HG02588 (cell line): ENCODE data around the gene MAN1A1.

Experiments
- ATAC-seq: cut with Tn5 transposase; IDR thresholded peaks from one replicate; pipeline ENCODE4 v1.9.1; 2021; ENCODE audit warnings: mild to moderate bottlenecking, moderate library complexity; ENCODE audit not compliant: unreplicated experiment

MAN1A1 gene

DNA sequence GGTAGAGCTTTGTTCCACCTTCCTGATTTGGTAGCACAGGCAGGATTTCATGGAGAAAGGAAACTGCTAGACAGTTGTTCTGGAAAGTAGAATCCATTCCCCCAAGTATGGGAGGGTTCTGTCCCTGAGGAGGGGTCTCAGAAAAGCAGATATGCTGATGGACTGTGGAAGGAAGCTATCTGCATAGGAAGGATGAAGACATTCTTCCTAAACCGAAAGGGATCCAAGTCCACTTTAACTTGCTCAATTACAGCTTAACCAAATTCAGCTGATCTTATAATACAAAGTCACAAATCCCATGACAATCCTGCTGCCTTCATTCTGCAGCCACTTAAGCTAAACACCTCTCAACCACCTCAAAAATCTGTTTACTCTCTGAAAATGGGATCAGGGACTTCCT, 2.6 kb downstream of the MAN1A1 start:
- ATAC-seq = no peak

DNA sequence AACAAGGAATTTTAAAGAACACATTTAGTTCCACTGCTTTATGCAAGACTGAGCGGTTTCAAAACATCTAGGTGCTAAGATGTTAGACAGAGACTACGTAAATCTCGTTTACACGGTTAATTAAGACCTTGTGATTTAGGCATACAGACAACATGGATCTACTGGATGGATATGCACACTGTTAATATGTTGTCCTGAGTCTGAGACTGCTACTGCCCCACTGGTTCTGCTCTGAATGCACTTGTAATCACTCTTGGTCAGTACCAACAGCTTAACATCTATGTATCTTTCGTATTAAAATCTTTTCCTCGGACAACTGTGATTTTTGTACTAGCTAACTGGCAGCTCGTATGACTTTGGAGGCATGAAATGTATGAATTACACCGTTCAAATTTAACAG, 3.1 kb downstream of the MAN1A1 start:
- no peak for ATAC-seq

DNA sequence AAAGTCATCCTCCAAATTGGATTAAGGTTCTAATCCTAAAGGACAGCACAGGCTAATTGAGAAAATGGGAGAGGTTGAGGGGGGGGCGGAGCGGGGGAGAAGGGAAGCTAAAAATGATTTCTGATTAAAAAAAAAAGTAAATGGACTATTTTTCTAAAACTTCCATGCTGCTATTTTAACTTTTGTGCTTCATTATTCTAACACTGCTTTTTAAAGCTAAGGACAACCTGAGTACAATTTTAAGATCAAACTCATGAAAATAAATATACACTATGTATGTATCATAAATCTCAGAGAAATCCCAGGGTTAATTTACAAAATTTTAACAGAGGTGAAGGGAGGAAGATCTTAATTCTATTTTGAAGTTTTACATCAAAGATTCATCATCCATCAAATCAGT, 4.4 kb downstream of the MAN1A1 start:
- no peak for ATAC-seq

DNA sequence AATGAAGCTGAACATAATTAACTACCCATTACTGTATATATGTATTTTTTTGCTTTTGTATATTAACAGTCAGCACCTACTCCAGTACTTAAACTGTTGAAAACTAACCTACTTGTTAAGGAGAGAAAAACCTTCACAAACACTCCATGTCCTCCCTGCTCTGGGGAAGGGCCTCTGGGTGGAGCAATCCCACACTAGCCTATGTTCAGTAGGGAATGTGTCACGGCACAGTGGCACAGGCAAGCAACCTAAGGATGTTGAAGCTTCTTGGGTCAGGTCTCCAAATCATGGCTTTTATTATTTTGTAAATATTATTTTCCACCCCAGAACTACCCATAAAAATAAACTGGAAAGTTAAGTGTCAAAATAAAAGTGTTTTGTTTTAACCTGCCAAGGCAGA, 5.3 kb downstream of the MAN1A1 start:
- no peak for ATAC-seq

DNA sequence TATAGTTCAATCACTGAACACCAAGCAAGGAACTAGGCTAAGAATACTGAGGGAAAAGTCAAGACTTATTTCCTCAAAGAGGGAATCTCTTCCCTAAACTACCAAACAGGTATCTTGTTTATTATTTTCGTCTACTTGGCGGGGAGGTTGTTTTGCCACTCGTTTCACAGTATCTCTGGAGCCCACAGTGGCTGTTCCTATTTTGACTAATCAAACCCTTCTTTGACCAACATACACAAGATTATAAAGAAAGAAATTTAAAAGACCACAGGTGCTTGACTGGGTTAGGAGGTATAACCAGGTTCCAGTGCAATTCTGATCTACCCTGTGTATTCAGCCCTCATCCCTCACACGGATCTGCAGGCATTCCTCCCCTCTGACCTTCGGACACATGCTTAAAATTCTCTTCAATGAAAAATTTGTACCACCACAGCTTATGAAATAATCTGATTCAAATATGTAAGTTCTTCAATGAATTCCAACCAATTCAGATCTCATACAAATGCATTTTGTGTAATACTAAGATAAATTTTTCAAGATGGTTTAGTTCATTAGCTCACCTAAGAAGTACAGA, 5.9 kb downstream of the MAN1A1 start:
- no peak for ATAC-seq

DNA sequence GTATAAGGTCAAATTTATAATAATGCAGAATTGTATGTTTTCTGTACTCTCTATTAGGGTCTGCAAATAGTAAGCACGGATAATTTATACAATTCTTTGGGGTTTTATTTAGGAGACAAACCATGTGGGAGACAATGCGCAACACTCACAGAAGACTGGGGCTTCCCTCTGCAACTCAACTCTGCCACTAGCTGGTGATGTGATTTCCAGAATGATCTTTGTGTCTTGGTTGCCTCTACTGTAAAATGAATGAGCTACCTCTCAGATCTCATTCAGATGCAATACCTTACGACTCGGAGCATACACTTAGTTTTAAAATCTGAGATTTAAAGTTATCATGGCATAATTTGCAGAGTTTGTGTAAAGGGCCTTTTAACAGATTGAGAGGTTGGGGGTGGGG, 6.4 kb downstream of the MAN1A1 start:
- no peak for ATAC-seq

DNA sequence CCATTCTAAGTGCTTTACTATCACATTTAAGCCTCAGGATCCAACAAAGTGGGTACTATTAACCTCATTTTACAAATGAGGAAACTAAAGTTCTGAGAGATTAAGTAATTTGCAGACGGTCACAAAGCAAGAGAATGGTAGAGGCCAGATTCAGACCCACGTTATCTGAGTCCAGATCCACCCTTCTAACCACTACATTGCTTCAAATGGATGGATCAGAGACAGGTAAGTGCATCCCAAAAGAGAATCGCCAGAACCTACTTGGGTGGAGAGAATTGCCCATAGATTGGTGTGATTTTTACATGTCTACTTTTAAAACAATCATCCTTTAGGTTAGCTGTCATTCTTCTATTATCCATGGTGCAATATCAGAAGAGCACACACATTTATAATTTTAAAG, 7.1 kb downstream of the MAN1A1 start:
- no peak for ATAC-seq

DNA sequence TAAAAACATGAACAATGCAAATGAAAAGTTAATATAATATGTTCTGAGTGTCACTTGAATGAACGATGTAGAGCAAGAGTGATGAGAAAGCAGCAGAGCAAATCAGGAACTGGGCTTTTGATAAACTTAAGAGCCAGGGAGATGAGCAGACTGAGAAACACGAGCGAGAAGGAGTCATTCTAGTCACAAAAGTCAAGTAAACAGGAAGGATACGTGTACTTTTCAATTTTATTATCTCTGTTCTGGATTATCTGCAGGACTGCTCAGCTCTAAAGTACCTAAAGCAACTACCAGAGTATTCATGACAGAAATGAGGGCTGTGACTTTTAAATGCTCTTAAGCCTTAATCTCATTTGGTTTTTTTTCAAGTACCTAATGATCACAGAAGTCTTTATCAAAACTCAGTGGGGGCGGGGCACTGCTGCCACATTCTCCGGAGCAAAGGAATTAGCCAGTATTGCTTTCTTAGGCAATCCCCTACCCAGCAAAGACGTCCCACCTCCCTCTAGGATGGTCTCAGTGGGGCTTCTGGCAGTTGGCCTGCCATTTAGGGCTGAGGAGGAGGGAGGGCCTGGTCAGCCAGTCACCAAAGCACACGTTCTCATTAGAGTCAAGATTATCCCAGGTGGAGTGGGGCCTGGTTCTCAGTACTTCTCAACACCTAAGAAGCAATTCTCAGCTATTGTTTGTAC, 8.6 kb downstream of the MAN1A1 start:
- ATAC-seq = no peak

DNA sequence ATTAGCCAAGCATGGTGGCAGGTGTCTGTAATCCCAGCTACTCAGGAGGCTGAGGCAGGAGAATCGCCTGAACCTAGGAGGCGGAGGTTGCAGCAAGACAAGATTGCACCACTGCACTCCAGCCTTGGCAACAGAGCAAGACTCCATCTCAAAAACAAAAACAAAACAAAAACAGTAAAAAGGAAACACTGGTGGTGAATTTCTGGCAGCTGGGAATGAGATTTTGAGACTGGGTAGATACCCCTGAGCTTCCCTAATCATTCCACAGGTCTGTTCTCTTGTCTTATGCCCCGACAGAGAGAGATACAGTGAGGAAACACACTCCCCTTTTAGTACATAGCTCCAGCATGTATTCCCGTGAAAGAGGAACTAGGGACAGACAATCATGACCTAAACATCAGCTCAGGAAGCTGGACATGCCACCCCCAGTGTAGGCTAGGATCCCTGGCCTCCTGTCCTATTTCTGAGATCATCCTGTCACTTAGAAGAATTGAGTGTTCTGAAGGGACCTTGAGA, 9.6 kb downstream of the MAN1A1 start:
- no peak for ATAC-seq

DNA sequence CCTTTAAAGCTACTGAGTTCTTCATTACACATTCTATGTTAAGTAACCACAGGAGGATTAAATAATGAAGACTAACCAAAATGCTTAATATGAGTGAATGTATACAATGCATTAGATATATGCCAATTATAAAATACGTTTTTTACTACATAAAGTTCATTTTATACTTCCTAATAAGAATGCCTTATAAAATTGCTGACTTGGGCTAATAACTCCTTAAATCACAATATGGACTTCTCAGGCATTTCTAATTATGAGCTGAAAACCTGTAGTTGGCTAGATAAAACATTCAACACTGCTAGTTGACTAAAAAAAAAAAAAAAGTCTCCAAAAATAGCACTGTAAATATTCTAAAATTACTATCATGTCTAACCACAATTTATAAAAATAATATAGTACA, 11.8 kb downstream of the MAN1A1 start:
- no peak for ATAC-seq

DNA sequence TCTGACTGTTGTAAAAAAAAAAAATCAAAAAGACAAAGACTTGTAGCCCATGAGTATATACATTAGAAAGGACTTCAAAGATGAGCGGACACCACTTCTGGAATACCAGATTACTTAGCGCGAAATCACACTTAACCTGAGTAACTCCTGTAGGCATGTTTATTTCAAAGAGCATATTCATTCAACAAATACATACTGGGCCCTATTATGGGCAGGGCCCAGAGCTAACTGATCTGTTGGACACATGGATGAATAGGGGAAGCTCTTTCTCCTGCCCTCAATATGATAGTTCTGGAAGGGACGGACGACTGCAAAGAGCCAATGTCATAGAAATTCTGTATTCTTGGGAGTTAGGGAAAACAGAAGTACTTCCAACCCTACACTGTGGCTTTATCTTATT, 12.3 kb downstream of the MAN1A1 start:
- ATAC-seq = no peak

DNA sequence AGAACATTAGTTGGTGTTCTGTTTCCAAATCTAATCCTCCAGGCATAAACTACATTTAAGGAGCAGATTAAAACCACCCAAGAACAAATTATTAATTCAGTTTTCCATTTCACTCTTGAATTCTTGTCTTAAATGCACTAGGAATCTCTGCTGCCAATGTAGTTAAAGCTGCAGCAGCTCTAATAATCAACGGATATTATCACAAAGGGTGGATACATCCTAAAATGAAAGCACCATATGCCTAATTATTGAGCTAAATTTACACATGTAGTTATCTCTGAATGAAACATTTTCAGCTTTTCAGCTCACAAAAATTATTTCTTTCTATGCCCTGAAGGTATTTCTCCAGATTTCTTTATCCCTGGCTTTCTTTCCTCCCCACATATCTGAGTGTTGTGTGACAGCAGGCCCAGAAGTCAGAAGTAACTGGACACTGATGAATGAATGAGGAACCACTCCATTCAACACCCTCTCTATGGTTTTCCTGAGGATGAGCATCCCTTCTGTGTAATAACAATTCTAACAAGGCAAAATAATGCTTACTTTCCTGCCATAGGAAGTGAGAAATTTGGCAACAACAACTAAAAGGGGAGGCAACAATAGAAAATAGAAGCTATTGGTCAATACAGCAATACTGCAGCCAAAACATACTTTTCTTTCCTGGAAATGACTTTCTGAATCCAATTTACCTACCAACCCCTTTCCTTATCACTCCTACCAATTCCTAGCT, 14.9 kb downstream of the MAN1A1 start:
- no peak for ATAC-seq

DNA sequence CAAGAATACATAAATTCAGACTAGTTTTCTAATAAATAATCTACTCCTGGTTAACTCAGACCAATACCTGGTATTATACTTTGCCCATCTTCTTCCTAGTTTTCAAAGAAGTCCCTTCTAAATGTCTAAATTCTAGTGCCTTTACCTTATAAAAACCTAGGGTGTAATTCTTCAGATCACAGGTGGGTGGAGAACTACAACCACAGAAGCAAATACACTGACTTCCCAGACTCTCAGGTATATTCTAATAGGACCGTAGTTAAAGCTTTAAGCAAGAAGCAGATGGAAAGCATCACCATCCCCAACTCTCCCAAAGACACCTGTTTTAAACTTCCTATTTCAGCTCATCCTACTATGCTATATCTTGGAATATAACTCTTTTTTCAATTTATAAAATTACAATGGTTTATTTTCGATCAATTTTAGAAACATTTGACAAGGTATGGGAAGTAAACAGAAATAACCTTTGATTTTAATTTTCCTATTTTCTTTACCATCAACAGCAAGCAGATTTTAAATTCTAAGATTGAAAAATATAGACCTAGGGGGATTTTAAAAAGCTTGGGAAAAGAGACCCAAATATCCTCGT, 15.8 kb downstream of the MAN1A1 start:
- ATAC-seq = no peak

DNA sequence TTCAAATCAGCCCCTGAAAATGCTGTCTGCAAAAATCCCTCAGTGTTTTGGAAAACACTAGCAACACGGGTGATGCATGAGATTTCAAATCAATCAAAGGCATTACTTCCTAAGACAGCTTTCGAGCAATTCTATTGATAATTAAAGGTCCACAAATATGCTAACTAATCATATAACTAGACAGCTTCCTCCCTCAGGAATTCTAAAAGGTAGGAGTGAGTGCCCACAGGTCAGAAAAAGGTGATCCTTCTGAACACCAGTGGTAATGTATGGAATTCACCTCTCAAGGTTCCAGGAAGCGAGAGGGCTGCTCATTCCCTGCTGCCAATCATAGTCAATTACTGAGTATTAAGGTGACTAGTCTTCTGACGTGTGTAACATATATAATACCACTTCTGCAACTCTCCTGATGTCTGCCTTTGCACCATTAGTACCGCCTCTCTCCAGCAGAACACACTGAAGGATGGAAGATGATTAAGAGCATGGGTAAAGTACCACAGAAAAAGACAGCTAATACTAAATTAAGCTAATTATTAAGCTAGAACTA, 16.4 kb downstream of the MAN1A1 start:
- no peak for ATAC-seq

DNA sequence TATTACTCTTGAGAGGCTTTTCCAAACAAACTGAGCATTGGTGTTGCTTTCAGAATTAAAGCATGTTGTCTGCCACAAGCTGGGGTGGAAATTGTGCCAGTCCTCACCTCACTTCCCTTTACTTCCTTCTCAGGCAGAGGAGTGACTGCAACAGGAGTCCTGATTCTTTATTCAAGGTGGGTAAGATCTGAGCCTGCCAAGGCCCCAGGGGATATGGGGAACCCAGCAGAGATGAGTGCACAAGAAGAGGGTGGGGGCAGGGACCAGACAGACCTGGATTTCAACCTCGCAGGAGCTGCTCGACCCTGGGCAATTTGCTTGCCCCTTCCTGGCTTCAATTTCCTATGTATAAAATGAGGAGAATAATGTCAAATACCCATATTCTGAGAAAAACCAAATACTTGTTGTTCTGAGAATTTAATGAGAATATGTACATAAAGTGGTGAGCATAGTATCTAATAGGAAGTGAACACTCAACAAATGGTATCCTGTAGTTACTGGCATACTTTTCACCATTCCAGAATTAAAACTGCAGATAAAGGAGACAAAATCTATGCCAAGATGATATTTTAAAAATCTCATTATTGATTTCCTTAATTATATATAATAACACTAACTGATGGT, 17.8 kb downstream of the MAN1A1 start:
- ATAC-seq = no peak

DNA sequence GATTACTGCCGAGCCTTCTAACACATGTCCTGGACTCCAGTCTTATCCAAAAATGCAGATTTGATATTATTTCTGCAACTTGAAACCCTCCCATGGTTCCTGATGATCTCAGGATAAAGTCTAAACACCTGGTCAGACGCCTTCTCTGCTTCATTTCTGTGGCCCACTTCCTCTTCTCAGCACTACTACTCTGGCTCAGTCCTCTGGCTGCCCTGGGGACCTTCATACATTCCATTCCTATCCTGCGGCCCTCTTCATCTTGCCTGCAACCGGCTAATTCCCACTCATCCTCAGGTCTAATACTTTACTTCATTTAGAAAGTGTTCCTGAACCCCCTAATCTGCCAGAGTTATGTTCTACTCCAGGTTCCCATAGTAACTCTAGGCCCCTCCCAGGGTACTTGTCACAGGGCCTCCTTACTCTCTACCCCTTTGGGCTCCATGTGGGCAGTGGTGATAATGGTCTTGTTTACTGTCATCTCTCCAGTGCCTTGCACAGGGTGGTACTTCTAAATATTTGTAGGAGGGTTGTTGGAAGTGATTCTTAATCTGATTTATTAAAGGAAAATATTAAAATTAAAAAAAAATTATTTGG, 18.9 kb downstream of the MAN1A1 start:
- no peak for ATAC-seq

DNA sequence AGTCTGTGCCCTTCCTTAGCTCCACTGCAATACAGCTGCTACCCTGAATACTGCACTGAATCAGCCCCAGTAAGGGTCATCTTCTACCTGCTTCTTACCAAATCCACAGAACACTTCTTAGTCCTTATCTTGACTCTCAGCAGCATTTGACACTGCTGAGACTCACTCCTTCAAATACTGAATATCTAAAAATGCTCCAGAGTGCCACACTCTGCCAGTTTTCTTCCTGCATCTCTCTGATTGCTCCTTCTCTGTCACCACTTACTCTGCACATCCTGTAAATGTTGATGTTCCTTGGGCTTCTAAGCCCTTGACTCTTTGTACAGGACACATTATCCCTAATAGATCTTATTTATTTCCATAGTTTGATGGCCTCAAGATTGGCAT, 19.8 kb downstream of the MAN1A1 start:
- no peak for ATAC-seq

DNA sequence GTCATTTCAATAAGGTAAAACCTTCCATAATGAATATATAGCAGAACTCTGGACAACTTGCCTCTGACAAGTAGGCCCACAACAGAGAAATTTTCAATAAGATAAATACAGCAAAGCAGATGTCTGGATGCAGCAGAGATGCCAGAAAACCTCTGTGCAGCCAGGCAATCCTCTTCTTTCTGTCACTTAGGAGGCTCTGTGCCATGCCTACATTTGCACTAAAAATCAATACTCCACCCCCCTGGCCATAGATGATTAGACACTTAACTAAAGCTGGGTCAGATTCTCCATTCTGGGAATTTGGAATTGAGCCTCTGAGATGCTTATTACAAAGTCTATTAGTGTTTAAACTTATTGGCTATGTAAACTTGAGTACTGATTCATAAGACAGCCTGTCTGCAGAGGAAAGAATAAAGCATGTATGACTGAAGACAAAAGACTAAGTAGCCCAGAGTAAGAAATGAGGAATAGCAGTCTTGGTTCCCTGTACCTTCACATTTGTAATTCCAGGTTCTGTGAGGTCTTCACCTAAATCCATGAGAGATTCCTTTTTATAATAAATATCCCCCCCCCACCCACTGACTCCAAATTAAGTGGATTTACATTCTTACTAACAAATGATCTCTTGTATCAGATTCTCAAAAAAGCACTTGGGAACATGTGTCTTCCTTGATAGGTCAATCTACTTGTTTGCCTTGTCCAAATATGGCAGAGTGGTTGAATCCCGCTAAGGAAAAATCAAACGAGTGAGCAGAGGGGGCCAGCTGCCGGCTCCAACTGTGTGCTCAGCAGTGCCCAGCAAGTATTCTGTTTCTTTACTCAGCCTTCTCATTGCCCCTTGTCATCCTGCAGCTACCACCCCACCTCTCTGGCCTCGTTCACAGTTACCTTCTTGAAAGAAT, 20.4 kb downstream of the MAN1A1 start:
- no peak for ATAC-seq

DNA sequence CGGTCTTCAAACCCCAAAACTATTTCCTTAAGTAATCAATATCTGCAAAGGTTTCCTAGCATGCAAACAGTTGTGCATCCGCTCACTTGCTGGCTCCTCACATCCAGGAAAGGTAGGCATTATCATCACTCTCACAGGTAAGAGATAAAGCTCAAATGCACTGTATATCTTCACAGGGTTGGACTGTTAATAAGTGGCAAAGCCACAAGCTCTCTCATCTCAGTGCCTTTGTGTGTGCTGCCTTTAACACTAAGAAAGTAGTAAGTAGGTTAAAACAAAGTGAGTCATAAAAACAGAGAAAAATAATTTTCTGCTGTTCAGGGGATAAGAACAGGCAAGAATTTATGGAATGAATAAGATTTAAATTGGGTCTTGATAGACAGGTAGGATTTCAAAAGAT, 21.3 kb downstream of the MAN1A1 start:
- ATAC-seq = no peak

DNA sequence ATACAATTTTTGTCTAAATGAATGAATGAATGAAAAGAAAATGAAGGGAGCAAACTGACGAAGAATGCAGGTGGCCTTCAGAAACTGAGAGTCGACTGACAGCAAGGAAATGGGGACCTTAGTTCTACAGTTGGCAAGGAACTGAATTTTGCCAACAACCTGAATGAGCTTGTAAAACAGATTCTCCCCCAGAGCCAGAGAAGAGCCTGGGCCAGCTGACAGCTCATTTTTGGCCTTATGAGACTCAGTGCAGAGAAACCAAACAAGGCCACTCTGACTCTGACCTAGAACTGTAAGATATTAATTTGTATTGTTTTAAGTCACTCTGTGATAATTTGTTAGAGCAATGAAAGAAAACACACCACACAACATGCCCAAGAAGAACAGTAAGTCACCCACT, 21.8 kb downstream of the MAN1A1 start:
- no peak for ATAC-seq
